Pancreas (tissue), 10 donors: ENCODE measurements around the gene REPS2. TPM values are rescaled to one million over a fixed set of nuclear protein-coding genes. Genes with fewer than 3 reads are reported as not detected.
A peak's percentile ranks its signal among the peaks of the same experiment; 100 is the strongest.

Experiments used
- ATAC-seq, 4 donors: fragments of 200-7000 bp; cut with Tn5 transposase; one replicate each; pipeline versions ENCODE4 v1.8.0 to v1.9.1; 2020; ENCODE audit warnings: mild to moderate bottlenecking in 4 of 4, moderate library complexity in 4 of 4
- DNase-seq, 6 donors: peaks; one replicate each; pipeline ENCODE4 v3.0.0-alpha.2; 2020
- FAIRE-seq: peaks from 2 replicates; lab custom pipeline; 2012; peaks lifted over from hg19 to GRCh38; lab: Jason Lieb, UNC
- H3K27ac ChIP-seq, 4 donors: fragments of 200-600 bp; sonication (generic); 1 replicate in 3 of 4; 2 replicates in 1 of 4; pipeline versions ENCODE4 v1.5.0 to v1.8.0; 2020
- H3K27me3 ChIP-seq, 4 donors: fragments of 200-600 bp; one replicate each; pipeline ENCODE4 v1.8.0; 2021
- H3K36me3 ChIP-seq, 3 donors: fragments of 200-600 bp; sonication (generic) in 1 of 3; one replicate each; pipeline versions ENCODE4 v1.5.0 to v1.8.0; 2020 to 2021
- H3K4me1 ChIP-seq, 3 donors: fragments of 200-600 bp; one replicate each; pipeline ENCODE4 v1.8.0; 2021
- H3K4me3 ChIP-seq, 4 donors: fragments of 200-600 bp; sonication (generic) in 2 of 4; one replicate each; pipeline versions ENCODE4 v1.5.0 to v1.8.0; 2020 to 2021
- H3K9me3 ChIP-seq, 4 donors: fragments of 200-600 bp; one replicate each; pipeline ENCODE4 v1.8.0; 2021
- CTCF ChIP-seq, 4 donors: fragments of 200-600 bp; sonication (generic) in 3 of 4; IDR thresholded peaks; one replicate each; pipeline versions ENCODE4 v1.5.0 to v1.8.0; 2021; ENCODE audit warnings: antibody characterized with exemption in 4 of 4
- WGBS, 2 donors: extraction: QIAGEN DNeasy Blood & Tissue Kit; methylation state at CpG; one replicate each; pipeline ENCODE4 v1.1.7; 2013; 5-methylcytosine and 5-hydroxymethylcytosine counted together
- intact Hi-C, 3 donors: fragments of 100-400 bp; cut with DNase I; formaldehyde crosslinking; loops; one replicate each; pipeline versions ENCODE4 v1.11.1 to v1.14.2; 2022
- polyA plus RNA-seq, 2 donors: library from polyadenylated mRNA; stranded (reverse); fragments of 200-250 nt; gene quantifications; one replicate each; pipeline ENCODE4 v1.2.3, GENCODE V29; 2013
- total RNA-seq, 6 donors: library from RNA; stranded (reverse); fragmentation: NEBNext Ultra II Directional in 4 of 6; extraction: Animal tissue kit (Norgen Biotek cat#: 25700) in 4 of 6; gene quantifications; one replicate each; pipeline versions ENCODE4 v1.2.1 to v1.2.4, GENCODE V29; 2021 to 2023
- donor health status: healthy with polysubstance abuse.
- donor health status: DM: no; HTN: no; CAD: no; lungs with moderate emphysema.
- donor health status: DM: no; HTN: no; CAD: no.
- donor health status: control.
- donor health status: control.
- donor health status: Bipolar disorder and iron deficiency.
- donor health status: DM: yes; HTN: yes; CAD: no.
- donor health status: DM: no; HTN: no; CAD: no.
- donor health status: DM: no; HTN: no; CAD: no.
- donor health status: DM: yes; HTN: yes; CAD: no.

The REPS2 gene
- total and polyA plus RNA-seq, 8 donors = 5.2 to 29.3 (median 15.3) TPM

- FAIRE-seq (no peak), DNase-seq (no peak), ATAC-seq (no peak)
- H3K9me3 ChIP-seq = no peaks in the 10 kb centered on the region
- H3K4me3 ChIP-seq = no peak overlapping the region
- TF ChIP-seq CTCF (IDR thresholded peaks at IDR 0.05) = no peak
- peaks cover 0 to 6% (median 0%) of the 10 kb centered on the region in 4 donors for H3K27me3 ChIP-seq
- H3K27ac ChIP-seq = no peak overlapping the region
- H3K4me1 ChIP-seq = no peaks in the 10 kb centered on the region
- 38 to 96% methylated on average over 2 of the region's 2 CpGs for WGBS, 2 donors
- peaks cover 0 to 1% (median 0%) of the 10 kb centered on the region in 3 donors for H3K36me3 ChIP-seq
- intact Hi-C loops = no loop called here
Observed at GRCh38 chrX:17072301-17072700, 125.8 kb downstream of the REPS2 start.

- H3K27me3 ChIP-seq = peaks cover 0 to 6% (median 0%) of the 10 kb centered on the region in 4 donors
- ATAC-seq (no peak), FAIRE-seq (no peak), DNase-seq (no peak)
- H3K4me1 ChIP-seq = no peaks in the 10 kb centered on the region
- H3K9me3 ChIP-seq = no peaks in the 10 kb centered on the region
- no peak overlapping the region for H3K4me3 ChIP-seq
- WGBS, 2 donors = 64 to 88% methylated on average over 3 of the region's 3 CpGs
- no peak for TF ChIP-seq CTCF (IDR thresholded peaks at IDR 0.05)
- H3K36me3 ChIP-seq = peaks cover 0 to 6% (median 0%) of the 10 kb centered on the region in 3 donors
- H3K27ac ChIP-seq = no peak overlapping the region
- intact Hi-C loops = no loop called here
Observed at GRCh38 chrX:17072721-17073230, 126.3 kb downstream of the REPS2 start.

- no peak overlapping the region for H3K4me3 ChIP-seq
- no peak for ATAC-seq
- WGBS, 2 donors = 37 to 58% methylated on average over 2 of the region's 2 CpGs
- FAIRE-seq = no peak
- H3K4me1 ChIP-seq = no peaks in the 10 kb centered on the region
- DNase-seq = no peak
- peaks cover 0 to 8% (median 0%) of the 10 kb centered on the region in 3 donors for H3K36me3 ChIP-seq
- H3K27ac ChIP-seq = no peak overlapping the region
- no peak for TF ChIP-seq CTCF (IDR thresholded peaks at IDR 0.05)
- no peaks in the 10 kb centered on the region for H3K9me3 ChIP-seq
- intact Hi-C loops = no loop called here
- peaks cover 0 to 6% (median 0%) of the 10 kb centered on the region in 4 donors for H3K27me3 ChIP-seq
Observed at GRCh38 chrX:17075004-17075403, 128.5 kb downstream of the REPS2 start.

GRCh38 chrX:17077361-17077760, 130.9 kb downstream of the REPS2 start:
- DNase-seq = no peak
- intact Hi-C loops = no loop called here
- peaks cover 0 to 8% (median 0%) of the 10 kb centered on the region in 3 donors for H3K36me3 ChIP-seq
- no peaks in the 10 kb centered on the region for H3K4me1 ChIP-seq
- no peak for FAIRE-seq
- 75 to 84% methylated on average over 6 of the region's 6 CpGs for WGBS, 2 donors
- no peak overlapping the region for H3K4me3 ChIP-seq
- no peak overlapping the region for H3K27ac ChIP-seq
- peaks cover 0 to 6% (median 0%) of the 10 kb centered on the region in 4 donors for H3K27me3 ChIP-seq
- ATAC-seq = no peak
- TF ChIP-seq CTCF (IDR thresholded peaks at IDR 0.05) = no peak
- H3K9me3 ChIP-seq = no peaks in the 10 kb centered on the region

GRCh38 chrX:17078031-17078720, 131.7 kb downstream of the REPS2 start:
- intact Hi-C loops = no loop called here
- ATAC-seq (peak in 2 of 4 donors; percentile 35 to 74), DNase-seq (no peak), FAIRE-seq (no peak)
- Histone ChIP-seq H3K27me3 (peaks cover 0 to 4% (median 0%) of the 10 kb centered on the region in 4 donors), H3K36me3 (peaks cover 0 to 8% (median 0%) of the 10 kb centered on the region in 3 donors), H3K4me3 (no peak overlapping the region), H3K4me1 (no peaks in the 10 kb centered on the region), H3K27ac (no peak overlapping the region), H3K9me3 (no peaks in the 10 kb centered on the region)
- 75 to 81% methylated on average over 3 of the region's 3 CpGs for WGBS, 2 donors
- no peak for TF ChIP-seq CTCF (IDR thresholded peaks at IDR 0.05)
